CD4-positive, alpha-beta memory T cell (primary cell): ENCODE measurements around the gene MICAL2. TPM values are rescaled to one million over a fixed set of nuclear protein-coding genes. Genes with fewer than 3 reads are reported as not detected.

ENCODE experiments used
- CTCF ChIA-PET: fragments of 350-600 bp; sonication (Branson Sonifier 250); formaldehyde crosslinking; loops from one replicate; lab custom pipeline; 2021; ENCODE audit warnings: inconsistent platforms; ENCODE audit not compliant: partially characterized antibody; lab: Charles Lee
- POLR2A ChIA-PET: fragments of 350-600 bp; sonication (Branson Sonifier 250); formaldehyde crosslinking; loops from one replicate; lab custom pipeline; 2021; ENCODE audit not compliant: partially characterized antibody; lab: Charles Lee
- DNase-seq, 5 donors: peaks; one replicate each; pipeline versions ENCODE4 v3.0.0 to v3.0.0-alpha.2; 2020 to 2022; ENCODE audit warnings: mixed read lengths in 1 of 5
- H3K27ac ChIP-seq: one replicate; pipeline ENCODE4 v1.7.0; 2013; ENCODE audit warnings: low read depth, low read length
- H3K27me3 ChIP-seq: 2 replicates; pipeline ENCODE4 v1.7.0; 2013; ENCODE audit warnings: mild to moderate bottlenecking, low read length, moderate library complexity; ENCODE audit not compliant: insufficient read depth
- H3K36me3 ChIP-seq: 2 replicates; pipeline ENCODE4 v1.7.0; 2013; ENCODE audit warnings: mild to moderate bottlenecking, low read length, moderate library complexity; ENCODE audit not compliant: insufficient read depth
- H3K4me1 ChIP-seq: 2 replicates; pipeline ENCODE4 v1.7.0; 2013; ENCODE audit warnings: mild to moderate bottlenecking, low read length, moderate library complexity; ENCODE audit not compliant: insufficient read depth
- H3K4me3 ChIP-seq, 2 donors: one replicate each; pipeline ENCODE4 v1.7.0; 2013; ENCODE audit warnings: low read length in 2 of 2, mild to moderate bottlenecking in 1 of 2
- H3K9me3 ChIP-seq, 2 donors: one replicate each; pipeline ENCODE4 v1.7.0; 2013; ENCODE audit warnings: low read length in 2 of 2, control low read depth in 1 of 2; ENCODE audit not compliant: control insufficient read depth in 1 of 2
- H3K27ac Mint-ChIP-seq, 7 donors: one replicate each; pipeline ENCODE4 v1.8.0; 2020 to 2021; ENCODE audit warnings: mixed read lengths in 7 of 7, mild to moderate bottlenecking in 6 of 7, inconsistent platforms in 3 of 7, moderate library complexity in 3 of 7
- H3K27me3 Mint-ChIP-seq, 2 donors: one replicate each; pipeline ENCODE4 v1.8.0; 2020 to 2021; ENCODE audit warnings: mixed read lengths in 2 of 2
- H3K36me3 Mint-ChIP-seq, 2 donors: one replicate each; pipeline ENCODE4 v1.8.0; 2020 to 2021; ENCODE audit warnings: mixed read lengths in 2 of 2, inconsistent platforms in 1 of 2, mild to moderate bottlenecking in 1 of 2
- H3K4me1 Mint-ChIP-seq, 4 donors: one replicate each; pipeline ENCODE4 v1.8.0; 2020 to 2021; ENCODE audit warnings: mixed read lengths in 4 of 4, mild to moderate bottlenecking in 1 of 4
- H3K4me3 Mint-ChIP-seq, 8 donors: one replicate each; pipeline ENCODE4 v1.8.0; 2020 to 2021; ENCODE audit warnings: mixed read lengths in 8 of 8, mild to moderate bottlenecking in 7 of 8, moderate library complexity in 6 of 8, inconsistent platforms in 3 of 8
- H3K9me3 Mint-ChIP-seq, 8 donors: one replicate each; pipeline ENCODE4 v1.8.0; 2020 to 2021; ENCODE audit warnings: mixed read lengths in 8 of 8, mild to moderate bottlenecking in 5 of 8, inconsistent platforms in 3 of 8, moderate library complexity in 1 of 8
- intact Hi-C: fragments of 100-400 bp; cut with micrococcal nuclease; formaldehyde crosslinking; loops from one replicate; pipeline ENCODE4 v1.15.1; 2023
- polyA plus RNA-seq, 2 donors: library from polyadenylated mRNA; unstranded; fragments of 300-500 nt; fragmentation: Illumina TruSeq; gene quantifications; one replicate each; pipeline ENCODE4 v1.2.3, GENCODE V29; 2021
- total RNA-seq, 2 experiments: library from RNA; stranded (reverse); gene quantifications; one replicate each; pipeline ENCODE4 v1.2.3, GENCODE V29; 2021

Gene MICAL2
- total and polyA plus RNA-seq, 4 experiments from 2014 or later: 10.9 to 38.8 (median 28.2) TPM

- intact Hi-C loops: no loop called here
- Mint-ChIP-seq H3K27me3 (no peaks in the 10 kb centered on the region), H3K9me3 (no peaks in the 10 kb centered on the region), H3K36me3 (peaks cover 30 to 37% of the 10 kb centered on the region in 2 donors), H3K27ac (peak overlapping the region in 4 of 7 donors; percentile 5 to 68 (median 61)), H3K4me1 (peaks cover 35 to 48% (median 44%) of the 10 kb centered on the region in 4 donors), H3K4me3 (no peak overlapping the region)
- no peak overlapping the region for H3K4me3 ChIP-seq
- no peak overlapping the region for H3K27ac ChIP-seq
- POLR2A ChIA-PET: interaction anchor here (0.6 to 17.9 kb wide), 3 partner anchors 20 to 116 kb away, joined by 3 to 251 read pairs (median 4); no protein-coding TSS in a partner anchor
- H3K4me1 ChIP-seq: peaks cover 45% of the 10 kb centered on the region
- H3K27me3 ChIP-seq: no peaks in the 10 kb centered on the region
- H3K9me3 ChIP-seq: no peaks in the 10 kb centered on the region
- no peaks in the 10 kb centered on the region for H3K36me3 ChIP-seq
- no peak for DNase-seq
- CTCF ChIA-PET: interaction anchor here (6.1 to 6.2 kb wide), 2 partner anchors 21 to 32 kb away, joined by 32 to 54 read pairs; no protein-coding TSS in a partner anchor
Measured at GRCh38 chr11:12202661-12203310, 92.4 kb downstream of the MICAL2 start.

GRCh38 chr11:12204506-12204905 lies 94.1 kb downstream of the MICAL2 start:
- POLR2A ChIA-PET: interaction anchor here (17.9 kb wide), 1 partner anchor 18 kb away, joined by 251 read pairs; no protein-coding TSS in a partner anchor

DNA sequence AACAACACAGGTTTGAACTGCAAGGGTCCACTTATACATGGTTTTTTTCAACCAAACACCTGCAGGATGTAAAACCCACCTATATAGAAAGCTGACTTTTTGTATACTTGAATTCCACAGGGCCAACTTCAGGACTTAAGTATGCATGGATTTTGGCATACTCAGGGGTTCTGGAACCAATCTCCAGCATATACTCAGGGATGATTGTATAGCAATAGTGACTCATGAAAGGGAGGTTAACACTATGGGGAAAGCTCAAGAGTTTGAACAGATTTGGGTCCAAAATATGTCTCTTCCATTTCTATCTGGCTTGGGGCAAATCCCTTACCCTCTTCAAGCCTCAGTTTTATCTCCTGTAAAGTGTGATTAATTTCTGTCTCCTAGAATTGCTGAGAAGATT lies 94.9 kb downstream of the MICAL2 start:
- no peaks in the 10 kb centered on the region for H3K27me3 Mint-ChIP-seq
- Histone ChIP-seq H3K4me1 (peaks cover 20% of the 10 kb centered on the region), H3K27ac (no peak overlapping the region), H3K9me3 (no peaks in the 10 kb centered on the region), H3K4me3 (no peak overlapping the region), H3K27me3 (no peaks in the 10 kb centered on the region), H3K36me3 (peaks cover 13% of the 10 kb centered on the region)
- H3K4me1 Mint-ChIP-seq: peaks cover 15 to 24% (median 22%) of the 10 kb centered on the region in 4 donors
- no peak overlapping the region for H3K27ac Mint-ChIP-seq
- H3K4me3 Mint-ChIP-seq: no peak overlapping the region
- CTCF ChIA-PET: interaction anchor here (1.6 kb wide), 1 partner anchor 20 kb away, joined by 7 read pairs; no protein-coding TSS in a partner anchor
- intact Hi-C loops: no loop called here
- H3K36me3 Mint-ChIP-seq: peaks cover 53 to 61% of the 10 kb centered on the region in 2 donors
- H3K9me3 Mint-ChIP-seq: no peaks in the 10 kb centered on the region
- no peak for DNase-seq
- POLR2A ChIA-PET: interaction anchor here (0.8 to 17.9 kb wide), 2 partner anchors 8 to 17 kb away, joined by 3 to 251 read pairs; no protein-coding TSS in a partner anchor

More at GRCh38 chr11:12204506-12204905, 94.1 kb downstream of the MICAL2 start:
- Mint-ChIP-seq H3K36me3 (peaks cover 47 to 54% of the 10 kb centered on the region in 2 donors), H3K27ac (peak overlapping the region in 2 of 7 donors; percentile 52 to 60), H3K9me3 (no peaks in the 10 kb centered on the region), H3K4me3 (no peak overlapping the region), H3K27me3 (no peaks in the 10 kb centered on the region), H3K4me1 (peaks cover 20 to 33% (median 30%) of the 10 kb centered on the region in 4 donors)
- Histone ChIP-seq H3K4me1 (peaks cover 28% of the 10 kb centered on the region), H3K4me3 (no peak overlapping the region), H3K27me3 (no peaks in the 10 kb centered on the region), H3K9me3 (no peaks in the 10 kb centered on the region), H3K27ac (no peak overlapping the region), H3K36me3 (peaks cover 11% of the 10 kb centered on the region)
- DNase-seq: no peak
- intact Hi-C loops: no loop called here
- CTCF ChIA-PET: interaction anchor here (1.6 kb wide), 1 partner anchor 21 kb away, joined by 7 read pairs; no protein-coding TSS in a partner anchor

- POLR2A ChIA-PET: interaction anchor here (0.5 to 17.9 kb wide), 4 partner anchors 15 to 117 kb away, joined by 3 to 251 read pairs (median 4); no protein-coding TSS in a partner anchor
- H3K4me3 ChIP-seq: no peak overlapping the region
- H3K4me1 ChIP-seq: peaks cover 8% of the 10 kb centered on the region
- intact Hi-C loops: no loop called here
- peaks cover 13% of the 10 kb centered on the region for H3K36me3 ChIP-seq
- CTCF ChIA-PET: no interaction called here
- Mint-ChIP-seq H3K36me3 (peaks cover 62 to 65% of the 10 kb centered on the region in 2 donors), H3K27me3 (no peaks in the 10 kb centered on the region), H3K9me3 (no peaks in the 10 kb centered on the region), H3K4me3 (no peak overlapping the region), H3K27ac (peak overlapping the region in 3 of 7 donors; percentile 31 to 84 (median 67)), H3K4me1 (peaks cover 8 to 18% (median 14%) of the 10 kb centered on the region in 4 donors)
- no peaks in the 10 kb centered on the region for H3K27me3 ChIP-seq
- H3K27ac ChIP-seq: no peak overlapping the region
- DNase-seq: no peak
- no peaks in the 10 kb centered on the region for H3K9me3 ChIP-seq
Measured at GRCh38 chr11:12206529-12206928, 96.1 kb downstream of the MICAL2 start.

- peak overlapping the region in 2 of 7 donors; percentile 42 to 61 for H3K27ac Mint-ChIP-seq
- CTCF ChIA-PET: interaction anchor here (1.0 to 1.8 kb wide), 4 partner anchors 8 to 28 kb away, joined by 3 to 8 read pairs (median 4); no protein-coding TSS in a partner anchor
- Histone ChIP-seq H3K27me3 (no peaks in the 10 kb centered on the region), H3K27ac (no peak overlapping the region), H3K36me3 (peaks cover 13% of the 10 kb centered on the region), H3K4me1 (peaks cover 8% of the 10 kb centered on the region), H3K9me3 (no peaks in the 10 kb centered on the region), H3K4me3 (no peak overlapping the region)
- no peak overlapping the region for H3K4me3 Mint-ChIP-seq
- POLR2A ChIA-PET: interaction anchor here (0.9 to 17.9 kb wide), 3 partner anchors 8 to 15 kb away, joined by 6 to 251 read pairs (median 6); no protein-coding TSS in a partner anchor
- H3K36me3 Mint-ChIP-seq: peaks cover 66 to 69% of the 10 kb centered on the region in 2 donors
- no peaks in the 10 kb centered on the region for H3K27me3 Mint-ChIP-seq
- no peak for DNase-seq
- H3K4me1 Mint-ChIP-seq: peaks cover 8 to 14% (median 11%) of the 10 kb centered on the region in 4 donors
- H3K9me3 Mint-ChIP-seq: no peaks in the 10 kb centered on the region
- intact Hi-C loops: no loop called here
Measured at GRCh38 chr11:12207384-12208150, 97.2 kb downstream of the MICAL2 start.

DNA sequence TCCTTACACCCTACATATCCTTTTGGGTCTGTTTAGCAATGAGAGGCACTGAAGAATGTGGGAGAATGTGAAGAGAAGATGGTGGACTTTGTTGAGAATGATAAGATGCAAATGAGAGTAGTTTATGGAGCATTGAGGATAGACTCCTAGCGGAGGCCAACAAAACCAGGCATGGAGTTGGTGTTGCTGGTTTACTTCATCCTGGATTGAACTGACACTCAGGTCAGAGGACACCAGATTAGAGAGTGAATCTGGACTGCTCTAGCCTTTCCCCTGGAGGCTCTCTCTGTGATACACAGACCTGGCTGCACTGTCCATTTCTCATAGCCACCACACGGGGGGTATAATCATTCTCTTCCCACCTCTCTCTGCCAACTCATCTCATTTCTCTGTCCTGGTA lies 98.7 kb downstream of the MICAL2 start:
- H3K36me3 Mint-ChIP-seq: peaks cover 78 to 80% of the 10 kb centered on the region in 2 donors

More for the DNA sequence above, 98.7 kb downstream of the MICAL2 start:
- Histone ChIP-seq H3K27ac (no peak overlapping the region), H3K4me1 (peaks cover 8% of the 10 kb centered on the region), H3K9me3 (no peaks in the 10 kb centered on the region), H3K4me3 (no peak overlapping the region), H3K36me3 (peaks cover 21% of the 10 kb centered on the region), H3K27me3 (no peaks in the 10 kb centered on the region)
- intact Hi-C loops: no loop called here
- peak overlapping the region in 1 of 7 donors; percentile 53 for H3K27ac Mint-ChIP-seq
- CTCF ChIA-PET: interaction anchor here (1.6 to 1.8 kb wide), 2 partner anchors 14 to 27 kb away, joined by 5 to 8 read pairs; no protein-coding TSS in a partner anchor
- DNase-seq: no peak
- no peaks in the 10 kb centered on the region for H3K27me3 Mint-ChIP-seq
- H3K4me1 Mint-ChIP-seq: peaks cover 8 to 14% (median 10%) of the 10 kb centered on the region in 4 donors
- H3K4me3 Mint-ChIP-seq: no peak overlapping the region
- POLR2A ChIA-PET: interaction anchor here (17.9 kb wide), 1 partner anchor 13 kb away, joined by 251 read pairs; no protein-coding TSS in a partner anchor
- no peaks in the 10 kb centered on the region for H3K9me3 Mint-ChIP-seq
